ENCODE data around the gene FBXO41. TPM values are rescaled to one million over a fixed set of nuclear protein-coding genes. Genes with fewer than 3 reads are reported as not detected.

Gene FBXO41, protein sequence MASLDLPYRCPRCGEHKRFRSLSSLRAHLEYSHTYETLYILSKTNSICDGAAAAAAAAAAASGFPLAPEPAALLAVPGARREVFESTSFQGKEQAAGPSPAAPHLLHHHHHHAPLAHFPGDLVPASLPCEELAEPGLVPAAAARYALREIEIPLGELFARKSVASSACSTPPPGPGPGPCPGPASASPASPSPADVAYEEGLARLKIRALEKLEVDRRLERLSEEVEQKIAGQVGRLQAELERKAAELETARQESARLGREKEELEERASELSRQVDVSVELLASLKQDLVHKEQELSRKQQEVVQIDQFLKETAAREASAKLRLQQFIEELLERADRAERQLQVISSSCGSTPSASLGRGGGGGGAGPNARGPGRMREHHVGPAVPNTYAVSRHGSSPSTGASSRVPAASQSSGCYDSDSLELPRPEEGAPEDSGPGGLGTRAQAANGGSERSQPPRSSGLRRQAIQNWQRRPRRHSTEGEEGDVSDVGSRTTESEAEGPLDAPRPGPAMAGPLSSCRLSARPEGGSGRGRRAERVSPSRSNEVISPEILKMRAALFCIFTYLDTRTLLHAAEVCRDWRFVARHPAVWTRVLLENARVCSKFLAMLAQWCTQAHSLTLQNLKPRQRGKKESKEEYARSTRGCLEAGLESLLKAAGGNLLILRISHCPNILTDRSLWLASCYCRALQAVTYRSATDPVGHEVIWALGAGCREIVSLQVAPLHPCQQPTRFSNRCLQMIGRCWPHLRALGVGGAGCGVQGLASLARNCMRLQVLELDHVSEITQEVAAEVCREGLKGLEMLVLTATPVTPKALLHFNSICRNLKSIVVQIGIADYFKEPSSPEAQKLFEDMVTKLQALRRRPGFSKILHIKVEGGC
- 1 to 10 TPM; 1.7 to 6.0 (median 4.2) TPM for total RNA-seq

DNA sequence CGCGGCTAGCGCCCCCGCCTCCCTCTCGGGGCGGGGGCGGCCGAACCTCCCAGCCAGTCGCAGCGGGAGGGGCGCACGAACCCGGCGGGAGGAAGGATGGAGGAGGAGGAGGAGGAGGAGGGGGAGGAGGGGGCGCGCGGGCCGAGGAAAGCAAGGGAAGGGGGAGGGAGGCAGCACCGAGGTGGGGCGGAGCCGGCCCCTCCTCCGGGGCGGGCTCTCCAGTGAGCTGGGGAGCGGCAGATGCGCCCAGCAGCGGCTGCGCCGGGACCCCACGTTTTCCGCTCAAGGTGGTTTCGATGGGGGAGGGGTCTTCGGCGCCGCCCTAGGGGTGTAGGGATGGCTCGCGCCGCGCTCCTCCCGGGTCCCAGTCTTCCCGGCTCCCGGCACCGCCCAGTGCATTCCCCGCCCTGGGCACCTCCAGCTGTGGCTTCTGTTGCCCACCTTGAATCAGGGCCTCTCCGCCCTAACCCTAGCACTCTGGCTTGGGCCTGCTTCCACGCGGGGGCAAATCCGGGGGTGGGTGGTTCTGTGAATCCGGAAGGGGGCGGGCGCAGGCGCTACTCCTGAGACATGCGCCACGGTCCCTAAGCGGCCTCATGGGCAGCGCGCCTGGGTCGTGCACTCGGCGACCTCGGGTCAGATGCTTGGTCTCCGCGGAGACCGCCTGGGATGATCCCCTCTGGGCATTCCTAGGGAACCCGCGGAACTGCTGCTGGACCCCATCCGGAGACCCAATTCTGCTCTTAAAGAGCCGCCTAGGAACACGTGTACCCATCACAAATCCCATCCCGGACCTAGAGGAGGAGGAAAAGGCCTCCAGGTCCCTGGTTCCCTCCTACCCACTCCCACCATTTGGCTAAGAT, at the start of gene FBXO41:
TSS of gene FBXO41 (minus strand) at position 183 of the 863 bp plus-strand sequence. CDS start 14,848 bp downstream, outside the sequence.
- intact Hi-C loops (cut with DNase I) = no loop called here
- Histone ChIP-seq H3K4me1 (peaks cover 10 to 26% (median 22%) of the 10 kb centered on the region in 4 donors), H3K27ac (replicated peaks in 1 of 4) (peak within 1 kb of the TSS in 1 of 4 donors; percentile 22), H3K9me3 (no peaks in the 10 kb centered on the region), H3K27me3 (peaks cover 0 to 53% (median 0%) of the 10 kb centered on the region in 4 donors), H3K4me3 (peak within 1 kb of the TSS; percentile 64 to 82 (median 74)), H3K36me3 (no peaks in the 10 kb centered on the region)
- no peak for TF ChIP-seq POLR2A (IDR thresholded peaks at IDR 0.05; ENCODE audit: low read depth)
- TF ChIP-seq POLR2AphosphoS5 (IDR thresholded peaks at IDR 0.05) = no peak
- no peak for TF ChIP-seq EP300 (IDR thresholded peaks at IDR 0.05)
- TF ChIP-seq, protein P1, sequence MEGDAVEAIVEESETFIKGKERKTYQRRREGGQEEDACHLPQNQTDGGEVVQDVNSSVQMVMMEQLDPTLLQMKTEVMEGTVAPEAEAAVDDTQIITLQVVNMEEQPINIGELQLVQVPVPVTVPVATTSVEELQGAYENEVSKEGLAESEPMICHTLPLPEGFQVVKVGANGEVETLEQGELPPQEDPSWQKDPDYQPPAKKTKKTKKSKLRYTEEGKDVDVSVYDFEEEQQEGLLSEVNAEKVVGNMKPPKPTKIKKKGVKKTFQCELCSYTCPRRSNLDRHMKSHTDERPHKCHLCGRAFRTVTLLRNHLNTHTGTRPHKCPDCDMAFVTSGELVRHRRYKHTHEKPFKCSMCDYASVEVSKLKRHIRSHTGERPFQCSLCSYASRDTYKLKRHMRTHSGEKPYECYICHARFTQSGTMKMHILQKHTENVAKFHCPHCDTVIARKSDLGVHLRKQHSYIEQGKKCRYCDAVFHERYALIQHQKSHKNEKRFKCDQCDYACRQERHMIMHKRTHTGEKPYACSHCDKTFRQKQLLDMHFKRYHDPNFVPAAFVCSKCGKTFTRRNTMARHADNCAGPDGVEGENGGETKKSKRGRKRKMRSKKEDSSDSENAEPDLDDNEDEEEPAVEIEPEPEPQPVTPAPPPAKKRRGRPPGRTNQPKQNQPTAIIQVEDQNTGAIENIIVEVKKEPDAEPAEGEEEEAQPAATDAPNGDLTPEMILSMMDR (IDR thresholded peaks at IDR 0.05) = no peak
- WGBS = 12% methylated on average over 5 of the region's 69 CpGs
- no peak for DNase-seq (ENCODE audit: extremely low spot score)

DNA sequence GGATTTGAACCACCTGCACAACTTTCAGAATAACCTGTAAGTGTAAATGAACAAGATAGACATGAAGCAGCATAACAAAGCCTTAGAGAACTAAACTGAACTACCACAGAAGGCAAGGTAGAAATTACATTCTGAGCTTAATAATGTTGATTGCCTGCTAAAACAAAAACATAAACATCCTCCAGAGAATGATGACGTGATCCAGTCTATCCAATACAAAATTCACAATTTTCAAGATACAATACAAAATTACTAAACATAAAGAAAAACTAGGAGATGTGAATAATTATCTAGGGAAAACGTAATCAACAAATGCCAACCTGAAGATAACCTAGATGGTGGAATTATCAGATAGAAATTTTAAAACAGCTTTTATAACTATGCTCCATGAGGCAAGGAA, 49.8 kb upstream of the FBXO41 start:
- H3K27me3 ChIP-seq = no peaks in the 10 kb centered on the region
- H3K4me3 ChIP-seq = no peak overlapping the region
- WGBS = 61% methylated on average over 2 of the region's 2 CpGs
- peaks cover 0 to 17% (median 9%) of the 10 kb centered on the region in 4 donors for H3K9me3 ChIP-seq
- no peaks in the 10 kb centered on the region for H3K36me3 ChIP-seq
- intact Hi-C loops (cut with DNase I) = no loop called here
- H3K4me1 ChIP-seq = no peaks in the 10 kb centered on the region
- DNase-seq (ENCODE audit: extremely low spot score) = no peak
- TF ChIP-seq POLR2A (IDR thresholded peaks at IDR 0.05; ENCODE audit: low read depth) = no peak
- TF ChIP-seq, protein P1 (IDR thresholded peaks at IDR 0.05) = no peak
- no peak for TF ChIP-seq POLR2AphosphoS5 (IDR thresholded peaks at IDR 0.05)
- TF ChIP-seq EP300 (IDR thresholded peaks at IDR 0.05) = no peak
- H3K27ac ChIP-seq (replicated peaks in 1 of 4) = no peak overlapping the region

DNA sequence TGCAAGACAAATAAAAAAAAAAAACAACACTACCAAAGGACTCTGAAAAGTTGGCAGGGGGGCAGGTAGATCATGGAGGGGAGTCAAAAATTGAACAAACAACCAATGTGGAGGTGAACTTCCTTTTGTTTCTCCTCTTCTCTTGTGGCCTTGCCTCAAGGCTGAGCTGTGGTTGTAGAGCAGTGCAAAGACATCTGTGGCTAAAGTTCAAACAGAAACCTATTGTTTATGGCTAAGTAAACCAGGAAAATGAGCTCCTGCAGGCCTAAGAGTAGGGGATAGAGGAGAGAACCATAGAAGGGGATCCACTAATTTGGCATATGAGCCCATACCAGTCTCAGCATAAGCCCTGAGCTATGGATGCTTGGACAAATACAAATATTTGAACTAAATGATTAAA, 49.3 kb upstream of the FBXO41 start:
- Histone ChIP-seq H3K36me3 (no peaks in the 10 kb centered on the region), H3K4me1 (no peaks in the 10 kb centered on the region), H3K9me3 (peaks cover 0 to 17% (median 9%) of the 10 kb centered on the region in 4 donors), H3K27ac (replicated peaks in 1 of 4) (no peak overlapping the region), H3K4me3 (no peak overlapping the region), H3K27me3 (no peaks in the 10 kb centered on the region)
- no peak for DNase-seq (ENCODE audit: extremely low spot score)
- TF ChIP-seq EP300 (IDR thresholded peaks at IDR 0.05) (no peak), POLR2A (IDR thresholded peaks at IDR 0.05; ENCODE audit: low read depth) (no peak), POLR2AphosphoS5 (IDR thresholded peaks at IDR 0.05) (no peak)
- TF ChIP-seq, protein P1 (IDR thresholded peaks at IDR 0.05) = no peak
- intact Hi-C loops (cut with DNase I) = no loop called here

GRCh38 chr2:73324126-73324725, 39.9 kb upstream of the FBXO41 start:
- Histone ChIP-seq H3K36me3 (no peaks in the 10 kb centered on the region), H3K4me3 (no peak overlapping the region), H3K9me3 (no peaks in the 10 kb centered on the region), H3K27me3 (peaks cover 0 to 49% (median 0%) of the 10 kb centered on the region in 4 donors), H3K27ac (replicated peaks in 1 of 4) (no peak overlapping the region), H3K4me1 (no peaks in the 10 kb centered on the region)
- no peak for DNase-seq (ENCODE audit: extremely low spot score)
- intact Hi-C loops (cut with DNase I) = no loop called here
- TF ChIP-seq, protein P1 (IDR thresholded peaks at IDR 0.05) = no peak
- TF ChIP-seq POLR2A (IDR thresholded peaks at IDR 0.05; ENCODE audit: low read depth) = no peak
- TF ChIP-seq POLR2AphosphoS5 (IDR thresholded peaks at IDR 0.05) = no peak
- no peak for TF ChIP-seq EP300 (IDR thresholded peaks at IDR 0.05)
- 57% methylated on average over 13 of the region's 13 CpGs for WGBS
